CD4-positive, alpha-beta T cell treated with Interleukin-15 for 1 hour (primary cell): ENCODE measurements around the gene OSBPL2.

Experiments
- DNase-seq: peaks from one replicate; pipeline ENCODE4 v3.0.0-alpha.2; 2020

The OSBPL2 gene

DNA sequence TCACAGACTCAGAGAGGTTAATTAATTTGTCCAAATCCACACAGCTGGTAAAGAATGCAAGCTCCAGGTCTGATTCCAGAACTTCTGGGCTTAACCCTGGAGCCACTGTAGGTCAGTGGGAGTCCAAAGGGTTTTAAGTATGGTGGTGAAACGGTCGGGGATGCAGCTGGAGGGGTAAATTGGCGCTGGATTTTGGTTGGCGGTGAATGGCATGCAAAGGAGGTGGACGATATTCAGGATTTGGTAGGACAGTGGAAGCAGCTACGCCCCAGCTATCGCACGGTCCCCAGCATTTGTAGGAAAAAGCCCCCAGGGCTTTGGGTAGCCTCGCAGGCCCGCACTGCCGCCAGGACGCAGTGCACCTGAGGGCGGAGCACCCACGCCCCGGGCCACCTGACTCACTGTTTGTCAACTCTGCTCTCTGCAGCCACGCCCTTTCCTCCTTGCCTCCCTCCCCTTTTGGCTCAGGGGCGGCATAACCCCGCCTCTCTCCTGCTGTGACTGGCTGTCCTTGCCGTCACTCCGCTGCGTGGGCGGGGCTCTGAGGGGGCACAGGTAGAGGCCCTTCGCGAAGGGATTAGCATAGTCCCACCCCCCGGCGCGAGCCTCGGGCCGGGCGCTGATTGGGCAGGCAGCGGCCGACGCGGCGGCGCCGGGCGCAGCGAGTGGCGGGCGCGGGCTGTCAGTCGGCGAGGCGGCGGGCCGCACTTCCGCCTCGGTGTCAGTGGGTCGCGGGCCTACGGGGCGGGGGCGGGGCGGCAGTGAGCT, at the start of gene OSBPL2:
OSBPL2 (plus strand) TSS at position 721 of the 768 bp plus-strand sequence. CDS start 17,664 bp downstream, outside the sequence.
- peak; percentile 100 for DNase-seq

DNA sequence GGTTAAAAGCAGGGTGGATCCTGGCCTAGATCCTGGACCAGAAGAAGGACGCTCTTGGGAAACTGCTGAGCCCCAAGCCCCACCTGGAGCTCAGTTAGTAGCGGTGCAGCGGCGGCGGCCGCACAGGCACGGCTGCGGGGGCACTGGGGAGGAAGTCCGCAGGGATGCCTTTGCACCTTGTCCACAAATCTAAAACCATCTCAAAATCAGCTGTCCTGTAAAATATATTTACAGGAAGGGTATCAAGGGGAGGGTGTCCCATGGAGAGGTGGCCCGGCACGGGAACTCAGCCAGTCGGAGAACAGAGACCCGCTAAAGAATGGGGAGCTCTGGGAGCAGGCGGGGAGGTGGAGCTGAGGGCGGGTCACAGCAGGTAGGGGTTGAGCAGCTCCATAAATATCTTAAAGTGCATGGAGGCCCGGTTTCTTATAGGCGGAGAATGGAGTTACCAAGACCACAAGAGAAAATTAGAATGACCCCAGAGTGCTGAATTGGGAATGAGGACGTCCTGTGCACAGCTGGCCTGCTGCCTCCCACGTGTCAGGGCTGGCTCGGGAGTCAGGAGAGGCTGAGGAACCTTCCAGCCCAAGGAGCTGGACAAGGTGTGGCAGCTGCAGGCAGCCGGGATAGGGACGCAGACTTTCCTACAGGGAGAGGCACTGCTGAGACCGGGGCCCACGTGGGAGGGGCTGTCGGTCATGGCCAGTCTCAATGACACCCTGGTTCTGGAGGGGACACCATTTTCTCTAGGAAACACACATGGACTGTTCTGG, 47.5 kb upstream of the OSBPL2 start:
- DNase-seq, result no peak

DNA sequence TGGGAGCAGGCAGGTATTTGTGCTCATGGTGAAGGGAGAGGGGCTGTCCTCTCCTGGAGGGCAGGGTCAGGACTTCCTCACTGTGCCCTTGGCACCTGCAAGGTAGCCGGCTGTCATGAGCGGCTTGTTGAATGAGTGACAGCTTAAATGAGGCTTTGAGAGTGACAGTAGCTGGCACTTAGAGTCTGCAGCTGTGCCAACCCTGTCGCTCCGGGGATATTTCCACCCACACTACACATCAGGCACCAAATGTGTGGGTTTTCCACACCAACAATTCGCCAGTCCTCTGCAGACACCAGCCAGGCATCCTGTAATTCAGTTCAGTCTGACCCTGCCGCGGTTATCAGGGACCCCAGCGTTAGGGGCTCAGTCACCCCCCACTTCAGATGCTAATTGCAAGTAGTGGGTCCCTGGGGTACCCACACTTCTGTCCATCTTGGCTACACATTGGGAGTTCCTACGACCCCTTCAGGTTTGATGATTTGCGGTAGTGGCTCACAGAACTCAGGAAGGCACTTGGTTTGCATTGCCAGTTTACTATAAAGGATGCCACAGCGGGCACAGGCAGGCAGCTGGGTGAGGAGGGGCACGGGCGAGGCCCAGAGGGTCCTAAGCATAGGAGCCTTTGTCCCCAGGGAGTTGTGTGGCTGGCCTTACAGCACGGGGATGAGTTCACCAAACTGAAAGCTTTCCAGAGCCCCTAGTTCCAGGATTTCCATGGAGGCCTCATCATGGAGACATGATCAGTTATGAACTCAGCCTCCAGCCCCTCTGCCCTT, 46.4 kb upstream of the OSBPL2 start:
- DNase-seq, result no peak

DNA sequence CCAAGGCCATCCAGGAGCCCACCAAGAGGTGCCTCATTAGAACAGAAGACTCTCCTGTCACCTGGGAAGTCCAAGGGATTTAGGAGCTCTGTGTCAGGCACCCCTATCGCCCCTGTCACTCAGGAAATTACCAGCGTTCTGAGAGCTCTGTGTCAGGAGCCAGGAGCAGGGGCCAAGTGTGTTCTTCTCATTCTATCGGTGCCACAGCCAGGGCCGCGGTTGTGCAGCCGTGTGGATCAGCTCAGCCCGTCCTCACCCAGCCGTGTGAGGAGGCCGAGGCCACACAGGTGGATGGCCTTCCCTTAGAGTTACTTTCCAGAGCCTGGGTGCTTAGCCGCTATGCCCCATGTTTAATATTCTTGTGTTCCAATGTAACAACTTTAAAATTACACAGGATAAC, 45.7 kb upstream of the OSBPL2 start:
- DNase-seq, result no peak

DNA sequence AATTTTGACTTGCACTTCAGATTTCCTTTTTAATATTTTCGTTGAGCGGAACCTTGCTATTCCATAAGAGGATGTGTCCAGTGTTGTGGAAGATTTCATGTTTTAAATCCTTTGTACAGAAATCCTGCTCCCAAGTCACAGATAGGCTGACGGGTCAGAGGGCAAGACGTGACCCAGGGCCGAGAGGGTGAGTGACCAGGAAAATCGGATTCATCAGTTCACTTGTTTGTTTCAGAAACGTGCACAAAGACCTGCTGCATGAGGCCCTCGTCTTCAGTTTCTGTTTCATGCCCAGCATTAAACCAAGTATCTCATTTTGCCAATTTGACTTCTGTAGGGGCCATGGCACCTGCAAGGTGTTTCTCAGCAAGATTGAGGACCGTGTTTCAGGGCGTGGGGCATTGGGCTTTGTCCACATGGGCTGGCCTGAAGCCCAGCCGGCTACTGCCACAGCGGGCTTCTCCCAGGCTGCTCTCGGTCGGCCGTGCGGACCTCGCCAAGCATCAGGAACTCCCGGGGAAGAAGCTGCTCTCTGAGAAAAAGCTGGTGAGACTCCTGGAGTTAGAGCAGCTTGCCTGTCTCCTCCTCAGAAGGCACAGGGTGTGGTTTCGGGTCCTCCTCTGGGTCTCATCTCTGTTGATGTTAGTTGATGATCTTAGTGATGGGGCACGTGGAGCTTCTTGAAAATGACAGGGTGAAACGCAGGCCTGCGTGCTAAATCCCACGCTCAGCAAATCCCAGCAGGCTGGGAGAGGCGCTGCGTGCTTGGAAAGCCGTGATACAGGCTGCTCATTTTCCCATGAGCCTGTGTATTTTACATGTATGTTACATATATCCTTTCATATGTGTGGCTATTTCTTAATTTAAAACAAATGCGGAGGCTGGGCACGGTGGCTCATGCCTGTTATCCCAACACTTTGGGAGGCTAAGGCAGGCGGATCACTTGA, 45.0 kb upstream of the OSBPL2 start:
- DNase-seq, result no peak

DNA sequence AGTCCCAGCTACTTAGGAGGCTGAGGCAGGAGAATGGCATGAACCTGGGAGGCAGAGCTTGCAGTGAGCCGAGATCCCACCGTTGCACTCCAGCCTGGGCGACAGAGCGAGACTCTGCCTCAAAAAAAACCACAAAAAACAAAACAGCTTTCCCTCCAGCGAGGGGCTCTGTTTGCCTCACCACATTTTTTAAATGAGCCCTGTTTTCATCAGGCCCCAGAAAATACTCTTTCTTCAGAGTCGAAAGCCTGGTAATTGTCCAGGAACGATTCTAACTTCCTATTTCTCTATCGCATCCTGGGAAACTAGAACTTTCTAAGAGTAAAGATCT, 43.3 kb upstream of the OSBPL2 start:
- no peak for DNase-seq

DNA sequence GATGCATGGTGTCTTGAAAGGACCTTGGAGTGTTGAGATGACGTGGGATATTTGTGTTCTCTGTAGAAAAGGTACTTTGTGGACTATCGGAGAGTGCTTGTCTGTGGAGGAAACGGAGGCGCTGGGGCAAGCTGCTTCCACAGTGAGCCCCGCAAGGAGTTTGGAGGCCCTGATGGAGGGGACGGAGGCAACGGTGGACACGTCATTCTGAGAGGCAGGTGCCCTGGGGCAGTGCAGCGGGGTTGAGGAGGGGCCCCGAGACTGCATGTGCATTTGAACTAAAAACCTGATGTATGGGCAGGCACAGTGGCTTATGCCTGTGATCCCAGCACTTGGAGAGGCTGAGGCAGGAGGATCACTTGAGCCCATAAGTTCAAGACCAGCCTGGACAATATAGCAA, 42.6 kb upstream of the OSBPL2 start:
- DNase-seq, result no peak

DNA sequence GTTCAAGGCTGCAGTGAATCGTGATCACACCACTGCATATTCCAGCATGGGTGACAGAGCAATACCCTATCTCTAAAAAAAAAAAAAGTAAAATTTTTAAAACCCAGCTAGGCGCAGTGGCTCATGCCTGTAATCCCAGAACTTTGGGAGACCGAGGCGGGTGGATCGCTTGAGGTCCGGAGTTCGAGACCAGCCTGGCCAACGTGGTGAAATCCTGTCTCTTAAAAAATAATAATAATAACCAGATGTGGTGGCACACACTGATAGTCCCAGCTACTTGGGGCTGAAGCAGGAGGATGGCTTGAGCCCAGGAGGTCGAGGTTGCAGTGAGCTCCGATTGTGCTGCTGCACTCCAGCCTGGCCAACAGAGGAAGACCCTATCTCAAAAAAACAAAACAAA, 42.0 kb upstream of the OSBPL2 start:
- DNase-seq, result no peak

DNA sequence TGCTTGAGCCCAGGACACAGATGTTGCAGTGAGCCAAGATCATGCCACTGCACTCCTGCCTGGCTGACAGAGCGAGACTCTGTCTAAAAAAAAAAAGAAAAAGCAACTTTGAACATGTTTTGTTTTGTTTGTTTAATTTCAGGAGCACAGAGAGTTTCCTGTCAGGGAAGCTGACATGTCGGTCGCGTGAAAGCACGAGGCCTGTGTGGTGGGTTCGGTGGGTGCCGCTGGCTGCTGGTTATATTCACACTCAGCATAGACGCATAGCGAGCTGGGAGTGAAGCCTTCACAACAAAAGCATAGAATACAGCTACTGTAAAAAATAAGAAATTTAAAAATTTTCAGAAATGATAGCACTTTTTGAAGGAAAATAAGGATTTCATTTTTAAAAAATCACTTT, 41.0 kb upstream of the OSBPL2 start:
- DNase-seq, result no peak

DNA sequence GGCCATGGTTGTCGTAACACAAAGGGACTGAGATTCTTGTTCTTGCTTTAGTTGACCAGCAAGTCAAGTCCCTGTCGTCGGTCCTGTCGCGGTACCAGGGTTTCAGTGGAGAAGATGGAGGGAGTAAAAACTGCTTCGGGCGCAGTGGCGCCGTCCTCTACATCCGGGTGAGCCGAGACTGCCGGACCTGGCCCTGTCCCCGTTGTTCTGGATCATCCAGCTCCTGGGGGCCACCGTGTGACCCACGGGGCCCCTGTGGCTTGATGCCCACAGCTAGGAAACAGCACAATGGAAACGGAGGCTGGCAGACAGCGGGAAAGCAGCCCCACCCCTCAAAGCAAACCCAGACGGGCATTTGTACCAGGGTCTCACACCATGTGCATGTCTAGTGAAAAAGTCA, 40.5 kb upstream of the OSBPL2 start:
- no peak for DNase-seq

DNA sequence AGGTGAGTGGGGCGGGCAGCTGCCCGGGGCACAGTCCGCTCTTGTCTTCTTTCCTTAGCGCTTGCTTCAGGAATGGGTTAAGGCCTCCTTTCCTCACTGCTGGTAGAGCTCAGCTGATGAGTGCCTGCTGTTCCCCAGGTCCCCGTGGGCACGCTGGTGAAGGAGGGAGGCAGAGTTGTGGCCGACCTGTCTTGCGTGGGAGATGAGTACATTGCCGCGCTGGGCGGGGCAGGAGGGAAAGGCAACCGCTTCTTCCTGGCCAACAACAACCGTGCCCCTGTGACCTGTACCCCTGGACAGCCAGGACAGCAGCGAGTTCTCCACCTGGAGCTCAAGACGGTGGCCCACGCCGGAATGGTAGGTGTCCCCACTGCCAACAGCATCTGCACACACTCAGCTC, 39.8 kb upstream of the OSBPL2 start:
- no peak for DNase-seq

DNA sequence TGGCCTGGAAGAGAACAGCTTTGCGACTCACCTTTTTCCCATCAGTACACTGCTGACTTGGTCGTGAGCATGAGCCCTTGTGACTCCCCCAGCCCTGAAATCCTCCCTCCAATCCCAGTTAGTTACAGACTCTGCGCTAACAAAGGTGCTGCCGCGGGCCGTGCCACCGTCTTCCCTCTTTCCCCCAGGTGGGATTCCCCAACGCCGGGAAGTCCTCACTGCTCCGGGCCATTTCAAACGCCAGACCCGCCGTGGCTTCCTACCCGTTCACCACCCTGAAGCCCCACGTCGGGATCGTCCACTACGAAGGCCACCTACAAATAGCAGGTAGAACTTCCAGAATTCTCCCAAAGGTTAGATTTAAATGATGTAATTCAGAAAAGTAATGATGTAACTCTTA, 39.4 kb upstream of the OSBPL2 start:
- no peak for DNase-seq

DNA sequence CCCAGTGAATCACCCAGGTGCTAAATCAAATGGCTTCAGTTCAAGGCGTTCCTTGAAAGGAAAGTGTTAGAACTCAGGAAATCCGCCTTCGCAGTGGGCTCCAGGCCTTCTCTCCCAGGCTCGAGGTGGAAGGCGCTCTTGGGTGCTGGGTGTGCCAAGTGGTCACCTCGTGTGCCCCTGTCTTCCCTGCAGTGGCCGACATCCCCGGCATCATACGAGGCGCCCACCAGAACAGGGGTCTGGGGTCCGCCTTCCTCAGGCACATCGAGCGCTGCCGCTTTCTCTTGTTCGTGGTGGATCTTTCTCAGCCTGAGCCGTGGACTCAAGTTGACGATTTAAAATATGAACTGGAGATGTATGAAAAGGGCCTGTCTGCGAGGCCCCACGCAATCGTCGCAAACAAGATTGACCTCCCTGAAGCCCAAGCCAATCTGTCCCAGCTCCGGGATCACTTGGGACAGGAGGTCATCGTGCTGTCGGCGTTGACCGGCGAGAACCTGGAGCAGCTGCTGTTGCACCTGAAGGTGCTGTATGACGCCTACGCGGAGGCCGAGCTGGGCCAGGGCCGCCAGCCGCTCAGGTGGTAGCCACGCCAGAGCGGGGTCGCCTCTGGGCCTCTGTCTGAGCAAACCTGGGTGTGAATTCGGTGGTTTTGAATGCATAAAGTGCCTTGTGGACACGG, 37.7 kb upstream of the OSBPL2 start:
- DNase-seq, result no peak

DNA sequence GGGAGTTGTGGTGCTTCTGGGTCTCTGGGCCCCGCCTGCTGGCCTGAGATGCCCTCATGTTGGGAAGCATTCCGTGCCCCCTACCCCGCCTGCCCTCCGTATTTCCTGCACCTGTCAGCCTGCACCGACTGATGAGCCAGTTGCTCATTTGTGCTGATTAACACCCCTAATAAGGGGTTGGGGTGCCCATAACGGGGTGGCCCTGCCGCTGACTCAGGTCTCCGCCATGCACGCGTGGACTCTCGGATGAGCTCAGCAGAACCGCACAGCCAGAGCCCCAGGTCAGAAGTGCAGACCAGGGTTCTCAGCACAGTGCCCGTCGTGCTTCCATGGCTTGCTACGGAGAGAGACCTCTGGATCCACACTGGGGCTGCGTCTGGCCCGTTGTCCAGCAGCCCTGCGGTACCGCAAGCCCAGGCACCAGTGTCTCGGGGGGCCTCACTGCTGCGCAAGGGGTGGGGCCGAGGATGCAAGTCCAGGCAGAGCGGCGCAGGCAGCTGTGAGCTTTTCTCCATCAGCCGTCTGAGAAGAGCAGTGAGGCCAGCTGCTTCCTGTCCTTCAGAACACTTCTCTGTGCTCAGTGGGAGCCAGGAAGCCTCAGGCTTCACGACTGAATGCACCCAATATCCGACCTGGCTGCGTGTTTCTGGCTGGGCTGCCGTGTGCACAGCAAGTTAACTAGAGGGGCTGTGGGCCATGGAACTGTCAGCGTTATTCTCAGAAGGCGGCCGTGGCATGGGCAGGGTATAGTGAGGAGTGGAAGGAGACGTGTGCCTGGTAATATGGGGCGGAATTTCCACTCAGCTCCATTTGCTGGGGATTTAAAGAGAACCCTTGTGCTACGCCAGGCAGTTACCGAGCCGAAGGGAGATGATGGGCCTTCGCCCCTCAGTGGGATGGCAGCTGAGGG, 36.9 kb upstream of the OSBPL2 start:
- no peak for DNase-seq

DNA sequence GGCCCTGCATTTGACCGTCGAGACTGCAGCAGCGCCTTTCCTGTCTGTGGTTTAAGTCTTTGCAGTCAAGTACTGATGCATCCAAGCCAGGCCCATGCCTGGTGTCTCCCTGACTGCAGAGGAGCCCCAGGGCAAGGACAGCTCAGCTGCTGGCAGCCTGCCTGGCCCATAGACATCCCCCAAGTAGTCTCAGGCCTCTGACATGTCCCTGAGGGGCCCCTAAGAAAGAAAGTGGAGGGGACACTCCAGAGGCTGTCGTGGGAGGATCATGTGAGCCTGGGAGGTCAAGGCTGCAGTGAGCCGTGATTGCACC, 36.3 kb upstream of the OSBPL2 start:
- no peak for DNase-seq

DNA sequence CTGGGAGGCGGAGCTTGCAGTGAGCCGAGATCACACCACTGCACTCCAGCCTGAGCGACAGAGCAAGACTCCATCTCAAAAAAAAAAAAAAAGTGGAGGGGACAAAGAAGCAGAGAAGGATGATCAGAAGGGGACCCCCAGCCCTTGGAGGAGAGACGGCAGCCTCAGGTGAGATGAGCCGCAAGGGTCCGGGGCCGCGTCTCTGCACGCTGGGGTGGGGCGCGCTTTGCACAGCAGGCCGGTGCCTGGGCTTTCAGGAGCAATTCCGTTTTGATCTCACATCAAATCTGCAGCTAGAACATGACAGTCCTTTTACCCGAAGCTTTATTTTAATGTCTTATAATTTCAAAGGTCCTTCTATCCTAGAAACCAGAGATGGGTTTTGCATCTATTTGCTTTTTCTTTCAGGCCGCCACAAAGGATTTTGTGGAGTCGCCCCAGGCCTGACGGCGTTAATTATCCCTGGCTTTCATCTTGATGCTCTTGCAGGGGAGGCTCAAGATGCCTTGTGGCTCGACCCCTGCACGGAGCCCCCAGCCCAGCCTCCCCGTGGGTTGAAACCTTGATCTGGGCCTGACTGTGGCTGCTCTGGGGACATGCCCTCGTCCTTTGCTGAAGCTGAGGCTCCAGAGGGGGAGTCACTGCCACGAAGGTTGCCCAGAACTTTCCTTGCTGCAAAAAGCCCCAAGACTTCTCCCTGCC, 35.5 kb upstream of the OSBPL2 start:
- DNase-seq, result no peak

DNA sequence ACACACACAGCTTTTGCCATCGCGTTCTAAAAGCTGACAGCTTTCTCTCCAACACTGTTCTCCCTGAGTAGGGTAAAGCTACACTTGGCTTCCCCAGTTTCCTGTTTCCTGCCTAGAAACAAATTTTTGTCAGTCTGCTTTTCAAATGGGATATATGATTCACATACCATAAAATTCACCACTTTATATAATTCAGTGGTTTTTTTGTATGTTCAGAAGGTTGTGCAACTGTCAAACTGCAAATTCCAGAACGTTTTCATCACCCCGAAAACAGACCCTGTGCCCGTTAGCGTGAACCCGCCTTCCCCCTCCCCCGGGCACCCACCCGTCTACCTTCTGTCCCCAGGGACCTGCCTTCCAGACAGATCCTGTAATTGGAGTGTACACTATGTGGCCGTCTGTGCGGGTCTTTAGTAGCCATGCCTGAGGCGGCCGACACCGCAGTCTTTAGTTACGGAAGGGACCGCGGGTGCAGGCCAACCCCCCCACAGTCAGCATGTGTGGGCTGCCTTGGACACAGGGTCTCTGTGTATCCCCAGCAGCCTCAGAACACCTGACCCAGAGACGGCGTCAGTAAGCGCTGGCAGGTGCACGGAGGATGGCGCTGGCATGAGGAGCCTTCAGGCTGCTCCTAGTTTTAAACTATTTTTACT, 34.8 kb upstream of the OSBPL2 start:
- no peak for DNase-seq

DNA sequence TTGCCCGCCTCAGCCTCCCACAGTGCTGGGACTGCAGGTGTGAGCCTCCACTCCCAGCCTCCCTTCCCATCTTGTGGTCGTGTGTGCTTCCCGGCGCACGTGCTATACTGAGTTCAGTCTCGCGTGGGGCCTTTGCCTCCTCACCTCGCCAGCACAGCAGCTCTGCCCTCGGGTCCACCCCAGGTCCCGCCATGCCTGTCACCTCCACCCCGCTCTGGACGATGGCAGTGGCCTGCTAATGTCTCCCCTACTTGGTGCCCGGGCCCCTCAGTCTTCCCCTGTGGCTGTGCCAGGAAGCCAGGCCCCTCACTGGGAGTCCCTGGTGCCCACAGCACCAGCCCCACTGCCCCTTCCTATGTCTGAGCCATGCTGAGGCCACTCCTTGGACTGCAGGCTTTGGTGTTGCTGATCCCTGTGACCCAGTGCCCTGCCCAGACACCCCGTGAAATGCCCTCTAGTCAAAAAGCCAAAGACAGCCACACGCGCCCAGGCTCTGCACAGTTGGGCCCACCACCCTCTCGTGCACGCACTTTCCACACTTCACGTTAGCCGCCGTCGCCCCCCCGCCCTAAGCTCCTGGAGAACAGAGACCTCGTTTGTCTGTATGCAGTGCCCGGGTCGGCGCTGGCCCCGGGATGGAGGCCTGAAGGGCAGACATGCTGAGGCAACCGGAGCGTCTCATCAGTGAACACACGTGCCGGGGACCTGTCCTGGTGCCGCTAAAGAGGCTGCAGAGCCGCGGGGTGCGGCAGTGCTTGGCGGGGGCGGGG, 32.5 kb upstream of the OSBPL2 start:
- DNase-seq, result no peak

DNA sequence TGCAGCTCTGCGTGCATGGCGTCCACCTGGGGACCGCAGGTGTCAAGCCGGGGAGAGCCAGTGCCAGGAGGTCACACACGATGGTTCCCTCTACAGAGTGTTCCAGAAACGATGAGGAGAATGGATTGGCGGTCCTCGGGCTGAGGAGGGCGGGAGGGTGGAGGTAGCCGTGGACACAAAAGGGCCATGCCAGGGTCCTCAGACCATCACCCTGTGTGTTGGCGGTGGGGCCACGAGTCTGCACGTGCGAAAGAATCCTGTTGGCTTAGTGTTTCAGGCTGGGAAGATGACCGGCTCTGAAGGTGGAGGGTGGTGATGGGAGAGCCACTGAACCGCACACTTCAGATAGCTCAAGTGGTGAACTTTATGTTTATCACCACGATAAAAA, 31.9 kb upstream of the OSBPL2 start:
- DNase-seq, result no peak
